Endothelial cell of umbilical vein (primary cell): ENCODE data around the gene VWA5A. TPM values are rescaled to one million over a fixed set of nuclear protein-coding genes. Genes with fewer than 3 reads are reported as not detected.

Experiments
- BruUV-seq: library from RNA; stranded (reverse); fragments of 400-500 nt; replicated peaks from 2 replicates; lab custom pipeline; 2021; lab: Mats Ljungman, UMichigan
- CTCF ChIA-PET: fragments of 300-600, 350-600 bp; sonication (Branson Sonifier 250); formaldehyde crosslinking; loops from one replicate; lab custom pipeline; 2021; ENCODE audit warnings: antibody characterized with exemption, inconsistent platforms; lab: Charles Lee
- POLR2A ChIA-PET: fragments of 300-600, 350-600 bp; sonication (Branson Sonifier 250); formaldehyde crosslinking; loops from one replicate; lab custom pipeline; 2021; ENCODE audit warnings: antibody characterized with exemption, inconsistent platforms; lab: Charles Lee
- DNase-seq: peaks from one replicate; pipeline ENCODE4 v3.0.0-alpha.2; 2011; ENCODE audit warnings: low read depth, low spot score
- FAIRE-seq: peaks from 2 replicates; lab custom pipeline; 2011; peaks lifted over from hg19 to GRCh38; lab: Jason Lieb, UNC
- H2AFZ ChIP-seq: 2 replicates; pipeline ENCODE4 v1.6.0; 2012; ENCODE audit warnings: low read depth, low read length, control low read depth, inconsistent platforms
- H3K27ac ChIP-seq: 2 replicates; pipeline ENCODE4 v1.5.1; 2011; ENCODE audit warnings: low read depth, mild to moderate bottlenecking, control low read depth, low read length, moderate library complexity; ENCODE audit not compliant: insufficient read depth
- H3K27me3 ChIP-seq, 2 experiments: 2 replicates each; pipeline versions ENCODE4 v1.6.0 to v1.6.1; 2011; ENCODE audit warnings: low read length in 2 of 2, mixed read lengths in 1 of 2; ENCODE audit not compliant: control insufficient read depth in 2 of 2, insufficient read depth in 2 of 2
- H3K36me3 ChIP-seq, 2 experiments: 2 replicates in 1 of 2; 3 replicates in 1 of 2; pipeline ENCODE4 v1.5.1; 2011; ENCODE audit warnings: low read length in 2 of 2, mild to moderate bottlenecking in 1 of 2, moderate library complexity in 1 of 2; ENCODE audit not compliant: control insufficient read depth in 2 of 2, insufficient read depth in 2 of 2; ENCODE audit errors: extremely low read depth in 1 of 2
- H3K4me1 ChIP-seq: 3 replicates; pipeline ENCODE4 v1.5.1; 2011; ENCODE audit warnings: mild to moderate bottlenecking, low read length; ENCODE audit not compliant: control insufficient read depth, insufficient read depth; ENCODE audit errors: extremely low read depth
- H3K4me2 ChIP-seq: 2 replicates; pipeline ENCODE4 v1.6.1; 2011; ENCODE audit warnings: low read length, control low read depth, mixed read lengths; ENCODE audit not compliant: insufficient read depth
- H3K4me3 ChIP-seq, 3 experiments: fragments of 200-600 bp in 1 of 3; sonication (generic), shearing (Covaris generic) in 1 of 3; replicated peaks in 1 of 3; 2 replicates each; pipeline ENCODE4 v1.5.1; 2011 to 2016; ENCODE audit warnings: control low read depth in 3 of 3, low read length in 3 of 3, mild to moderate bottlenecking in 2 of 3, inconsistent platforms in 1 of 3, low read depth in 1 of 3, moderate library complexity in 1 of 3; ENCODE audit not compliant: insufficient read depth in 1 of 3
- H3K79me2 ChIP-seq: 2 replicates; pipeline ENCODE4 v1.6.0; 2012; ENCODE audit warnings: low read length, inconsistent platforms; ENCODE audit not compliant: control insufficient read depth, insufficient read depth
- H3K9ac ChIP-seq: replicated peaks from 2 replicates; pipeline ENCODE3; 2011; ENCODE audit warnings: low read length, control low read depth; ENCODE audit not compliant: insufficient read depth; ENCODE audit errors: extremely low read depth
- H3K9me1 ChIP-seq: replicated peaks from 3 replicates; pipeline ENCODE4 v1.6.0; 2011; ENCODE audit warnings: mild to moderate bottlenecking, low read length; ENCODE audit not compliant: control insufficient read depth, insufficient read depth; ENCODE audit errors: extremely low read depth
- H3K9me3 ChIP-seq: replicated peaks from 2 replicates; pipeline ENCODE4 v1.5.1; 2012; ENCODE audit warnings: low read length, inconsistent platforms; ENCODE audit not compliant: control insufficient read depth, insufficient read depth
- H4K20me1 ChIP-seq: replicated peaks from 2 replicates; pipeline ENCODE3; 2011; ENCODE audit warnings: mild to moderate bottlenecking, low read length; ENCODE audit not compliant: control insufficient read depth, insufficient read depth; ENCODE audit errors: extremely low read depth
- EZH2 ChIP-seq: IDR thresholded peaks from 2 replicates; pipeline ENCODE4 v1.6.1; 2012; ENCODE audit warnings: borderline replicate concordance, low read depth, mild to moderate bottlenecking, moderate library complexity, low read length, inconsistent platforms; ENCODE audit not compliant: severe bottlenecking
- FOS ChIP-seq: IDR thresholded peaks from 2 replicates; pipeline ENCODE4 v1.6.1; 2011; ENCODE audit warnings: mild to moderate bottlenecking, low read length, moderate library complexity, borderline replicate concordance; ENCODE audit not compliant: insufficient read depth
- GATA2 ChIP-seq: IDR thresholded peaks from 2 replicates; pipeline ENCODE4 v1.7.0; 2011; ENCODE audit warnings: low read depth, mild to moderate bottlenecking, moderate library complexity, mixed read lengths, low read length; ENCODE audit not compliant: insufficient read length, insufficient read depth
- JUN ChIP-seq: IDR thresholded peaks from 2 replicates; pipeline ENCODE4 v1.6.1; 2011; ENCODE audit warnings: borderline replicate concordance, low read depth; ENCODE audit not compliant: insufficient read length, insufficient read depth
- MYC ChIP-seq: IDR thresholded peaks from one replicate; pipeline ENCODE4 v1.6.1; 2011; ENCODE audit warnings: mild to moderate bottlenecking, low read depth, low read length
- POLR2A ChIP-seq: IDR thresholded peaks from 2 replicates; pipeline ENCODE4 v1.6.1; 2012; ENCODE audit warnings: low read depth, mild to moderate bottlenecking, control low read depth, low read length
- POLR2AphosphoS5 ChIP-seq: IDR thresholded peaks from 2 replicates; pipeline ENCODE4 v1.6.1; 2012; ENCODE audit warnings: low read depth, mild to moderate bottlenecking, control low read depth, low read length, moderate library complexity; ENCODE audit not compliant: insufficient read depth
- dilution Hi-C: fragments of 300-500 bp; cut with MboI; formaldehyde crosslinking; loops from one replicate; pipeline ENCODE4 v1.15.0; 2019; ENCODE audit warnings: low sequenced_read_pairs; ENCODE audit not compliant: extremely low pct_ligation_motif_present
- intact Hi-C: fragments of 100-400 bp; cut with micrococcal nuclease; formaldehyde crosslinking; loops from one replicate; pipeline ENCODE4 v1.10.0; 2022
- polyA plus RNA-seq, 4 experiments: library from polyadenylated mRNA; depleted of rRNA in 3 of 4; stranded (reverse) in 3 of 4; unstranded in 1 of 4; fragments of >200 nt; gene quantifications; 2 replicates each; pipeline versions ENCODE4 v1.2.1 to v1.2.3, GENCODE V29; 2011 to 2012; ENCODE audit warnings: missing spikeins in 1 of 4
- total RNA-seq: library from RNA; stranded (reverse); gene quantifications from 2 replicates; pipeline ENCODE4 v1.2.3, GENCODE V29; 2021
- TF ChIP-seq, protein P1 (sequence below): IDR thresholded peaks from 2 replicates; pipeline ENCODE4 v1.6.1; 2011; ENCODE audit not compliant: insufficient read depth, insufficient read length
- TF ChIP-seq, protein P2 (sequence below), 2 donors: IDR thresholded peaks; 1 replicate in 1 of 2; 2 replicates in 1 of 2; pipeline ENCODE4 v1.5.1; 2011; ENCODE audit warnings: low read length in 2 of 2, mild to moderate bottlenecking in 2 of 2, moderate library complexity in 2 of 2, control low read depth in 1 of 2, inconsistent platforms in 1 of 2, low read depth in 1 of 2; ENCODE audit not compliant: insufficient read depth in 1 of 2; ENCODE audit errors: extremely low read depth in 1 of 2

Gene VWA5A
- total and polyA plus RNA-seq, 2 donors (not counting 3 experiments of a cell fraction or from before 2014, with no cell fraction given) = 9.1 to 14.3 TPM

DNA sequence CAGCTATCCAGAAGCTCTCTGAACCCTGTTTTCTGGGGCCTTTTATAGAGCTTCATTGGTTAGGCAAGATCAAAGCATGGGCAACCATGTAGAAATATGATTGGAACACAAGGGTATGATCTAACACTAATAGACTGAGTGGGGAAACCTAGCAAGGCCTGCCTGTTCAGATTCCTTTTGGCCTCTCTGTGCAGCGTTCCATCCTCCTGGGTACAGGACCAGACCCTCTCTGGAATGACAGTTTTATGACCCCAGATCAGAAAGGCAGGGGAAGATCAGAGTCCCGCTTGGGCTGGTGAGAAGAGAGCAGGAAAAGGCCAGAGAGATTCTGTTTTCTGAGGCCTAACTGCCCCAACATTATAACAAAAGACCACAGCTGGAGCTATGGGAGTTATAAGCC lies 36.7 kb upstream of the VWA5A start:
- ChIA-PET CTCF (interaction anchor here (1.5 kb wide), 1 partner anchor 9 kb away, joined by 6 read pairs; no protein-coding TSS in a partner anchor), POLR2A (no interaction called here)
- H3K9me3 ChIP-seq = no peaks in the 10 kb centered on the region
- H3K9me1 ChIP-seq = no peaks in the 10 kb centered on the region
- no peak for FAIRE-seq
- BruUV-seq = no TSS peak
- peaks cover 8% of the 10 kb centered on the region for H3K4me1 ChIP-seq
- no peak for TF ChIP-seq POLR2A
- TF ChIP-seq, protein P1, sequence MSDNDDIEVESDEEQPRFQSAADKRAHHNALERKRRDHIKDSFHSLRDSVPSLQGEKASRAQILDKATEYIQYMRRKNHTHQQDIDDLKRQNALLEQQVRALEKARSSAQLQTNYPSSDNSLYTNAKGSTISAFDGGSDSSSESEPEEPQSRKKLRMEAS = no peak
- no peak overlapping the region for H3K9ac ChIP-seq
- no peak for DNase-seq
- no peaks in the 10 kb centered on the region for H4K20me1 ChIP-seq
- H2AFZ ChIP-seq = no peak overlapping the region
- dilution Hi-C loops (no loop called here), intact Hi-C loops (no loop called here)
- H3K4me3 ChIP-seq = no peak overlapping the region
- H3K27ac ChIP-seq = no peak overlapping the region
- H3K27me3 ChIP-seq = peaks cover 9 to 14% of the 10 kb centered on the region in 2 experiments
- no peaks in the 10 kb centered on the region for H3K36me3 ChIP-seq
- no peaks in the 10 kb centered on the region for H3K79me2 ChIP-seq
- no peak overlapping the region for H3K4me2 ChIP-seq

DNA sequence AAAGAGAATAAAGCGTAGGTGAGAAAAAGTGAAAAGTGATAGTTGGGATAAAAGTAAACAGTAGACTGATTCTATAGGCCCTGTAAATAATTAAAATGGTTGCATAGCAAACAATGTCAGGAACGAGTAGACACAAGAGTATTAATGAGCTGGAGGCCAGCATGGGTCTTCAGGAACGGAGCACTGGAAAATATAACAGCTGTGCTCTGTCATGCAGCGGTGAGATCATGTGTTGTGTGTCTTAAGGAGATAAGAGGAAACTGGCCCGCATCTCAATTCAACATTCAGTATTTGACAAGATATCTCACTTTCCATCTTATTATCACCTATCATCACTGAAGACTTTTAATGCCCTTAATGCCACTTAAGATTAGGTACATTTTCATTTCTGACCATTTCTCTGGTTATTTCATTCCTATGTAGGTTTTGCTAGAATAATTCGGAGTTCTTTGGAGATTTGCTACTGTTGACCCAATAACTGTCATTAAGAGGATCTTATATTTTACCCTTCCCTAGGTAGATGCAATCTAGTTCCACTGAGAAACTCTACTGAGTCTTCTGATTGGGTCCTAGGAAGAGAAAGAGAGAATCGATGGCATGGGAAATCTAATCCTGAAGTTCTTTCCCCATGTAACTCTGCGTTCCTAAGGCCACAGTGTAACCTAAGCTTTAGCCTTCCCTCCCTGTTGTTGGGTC lies 35.5 kb upstream of the VWA5A start:
- TF ChIP-seq POLR2A = no peak
- no peak for TF ChIP-seq POLR2AphosphoS5
- no peak for TF ChIP-seq JUN
- no peak for TF ChIP-seq FOS
- no peak for TF ChIP-seq EZH2
- TF ChIP-seq, protein P1 = no peak
- TF ChIP-seq, protein P2, sequence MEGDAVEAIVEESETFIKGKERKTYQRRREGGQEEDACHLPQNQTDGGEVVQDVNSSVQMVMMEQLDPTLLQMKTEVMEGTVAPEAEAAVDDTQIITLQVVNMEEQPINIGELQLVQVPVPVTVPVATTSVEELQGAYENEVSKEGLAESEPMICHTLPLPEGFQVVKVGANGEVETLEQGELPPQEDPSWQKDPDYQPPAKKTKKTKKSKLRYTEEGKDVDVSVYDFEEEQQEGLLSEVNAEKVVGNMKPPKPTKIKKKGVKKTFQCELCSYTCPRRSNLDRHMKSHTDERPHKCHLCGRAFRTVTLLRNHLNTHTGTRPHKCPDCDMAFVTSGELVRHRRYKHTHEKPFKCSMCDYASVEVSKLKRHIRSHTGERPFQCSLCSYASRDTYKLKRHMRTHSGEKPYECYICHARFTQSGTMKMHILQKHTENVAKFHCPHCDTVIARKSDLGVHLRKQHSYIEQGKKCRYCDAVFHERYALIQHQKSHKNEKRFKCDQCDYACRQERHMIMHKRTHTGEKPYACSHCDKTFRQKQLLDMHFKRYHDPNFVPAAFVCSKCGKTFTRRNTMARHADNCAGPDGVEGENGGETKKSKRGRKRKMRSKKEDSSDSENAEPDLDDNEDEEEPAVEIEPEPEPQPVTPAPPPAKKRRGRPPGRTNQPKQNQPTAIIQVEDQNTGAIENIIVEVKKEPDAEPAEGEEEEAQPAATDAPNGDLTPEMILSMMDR (IDR thresholded peaks at IDR 0.05; ENCODE audit: extremely low read depth in 1 of 2, insufficient read depth in 1 of 2, low read depth in 1 of 2, low read length in 2 of 2) = no peak
- no peak for TF ChIP-seq GATA2
- TF ChIP-seq MYC = no peak
- FAIRE-seq (no peak), DNase-seq (no peak)
- Histone ChIP-seq H3K79me2 (no peaks in the 10 kb centered on the region), H4K20me1 (no peaks in the 10 kb centered on the region), H3K27ac (no peak overlapping the region), H3K9ac (no peak overlapping the region), H2AFZ (no peak overlapping the region), H3K36me3 (no peaks in the 10 kb centered on the region), H3K4me3 (no peak overlapping the region), H3K9me3 (no peaks in the 10 kb centered on the region), H3K4me2 (no peak overlapping the region), H3K27me3 (peaks cover 8 to 14% of the 10 kb centered on the region in 2 experiments), H3K4me1 (peaks cover 8% of the 10 kb centered on the region), H3K9me1 (no peaks in the 10 kb centered on the region)
- intact Hi-C loops (no loop called here), dilution Hi-C loops (no loop called here)
- no TSS peak for BruUV-seq
- POLR2A ChIA-PET = no interaction called here
- CTCF ChIA-PET = interaction anchor here (1.2 to 1.3 kb wide), 2 partner anchors 8 to 10 kb away, joined by 4 to 5 read pairs; no protein-coding TSS in a partner anchor
